Osteoblast (primary cell): Measurements from ENCODE around the gene TM6SF1. TPM values are rescaled to one million over a fixed set of nuclear protein-coding genes. Genes with fewer than 3 reads are reported as not detected.
"Not testable (repeated sequence)": the region's sequence is repeated elsewhere in the genome, so short reads cannot be mapped to it uniquely, and the experiment has no call there.

Source experiments
- DNase-seq: peaks from one replicate; pipeline ENCODE4 v3.0.0; 2011; ENCODE audit warnings: low spot score, mixed read lengths; ENCODE audit not compliant: insufficient read length; ENCODE audit errors: missing footprints
- H2AFZ ChIP-seq: 2 replicates; pipeline ENCODE4 v1.6.0; 2011; ENCODE audit warnings: mild to moderate bottlenecking, low read length
- H3K27ac ChIP-seq: 2 replicates; pipeline ENCODE4 v1.5.1; 2011; ENCODE audit warnings: mild to moderate bottlenecking, low read depth, low read length, moderate library complexity
- H3K27me3 ChIP-seq: 2 replicates; pipeline ENCODE4 v1.6.0; 2012; ENCODE audit warnings: mild to moderate bottlenecking, control low read depth, inconsistent platforms, low read length, moderate library complexity; ENCODE audit not compliant: insufficient read depth
- H3K36me3 ChIP-seq: 2 replicates; pipeline ENCODE4 v1.5.1; 2011; ENCODE audit warnings: mild to moderate bottlenecking, low read length, control low read depth, moderate library complexity; ENCODE audit not compliant: insufficient read depth
- H3K4me1 ChIP-seq: 2 replicates; pipeline ENCODE4 v1.5.1; 2011; ENCODE audit warnings: mild to moderate bottlenecking, low read length, control low read depth, moderate library complexity; ENCODE audit not compliant: insufficient read depth
- H3K4me2 ChIP-seq: 2 replicates; pipeline ENCODE4 v1.6.0; 2011; ENCODE audit warnings: mild to moderate bottlenecking, low read length; ENCODE audit not compliant: insufficient read depth
- H3K4me3 ChIP-seq: fragments of 200-600 bp; sonication (generic); 3 replicates; pipeline ENCODE4 v1.5.1; 2012; ENCODE audit warnings: mild to moderate bottlenecking, low read length, inconsistent platforms; ENCODE audit not compliant: insufficient read depth
- H3K79me2 ChIP-seq: 2 replicates; pipeline ENCODE4 v1.6.0; 2012; ENCODE audit warnings: mild to moderate bottlenecking, low read length, control low read depth, inconsistent platforms; ENCODE audit not compliant: insufficient read depth
- H3K9me3 ChIP-seq: 2 replicates; pipeline ENCODE4 v1.5.1; 2011; ENCODE audit warnings: low read depth, low read length, control low read depth
- H4K20me1 ChIP-seq: 2 replicates; pipeline ENCODE4 v1.6.0; 2012; ENCODE audit warnings: mild to moderate bottlenecking, low read length, control low read depth; ENCODE audit not compliant: insufficient read depth
- CTCF ChIP-seq: IDR thresholded peaks from 2 replicates; pipeline ENCODE4 v1.5.1; 2011; ENCODE audit warnings: mild to moderate bottlenecking, low read depth, low read length, moderate library complexity; ENCODE audit errors: extremely low read depth
- total RNA-seq: library from RNA; depleted of rRNA; stranded (reverse); fragments of >200 nt; gene quantifications from 2 replicates; pipeline ENCODE4 v1.2.3, GENCODE V29; 2012

The TM6SF1 gene
- total RNA-seq, 1 donor, result 0.36 TPM

GRCh38 chr15:83066734-83067637, 40.5 kb upstream of the TM6SF1 start, which contains the start of gene BTBD1:
Gene BTBD1 (minus strand): TSS chr15:83067252. CDS start chr15:83067151, 101 bp downstream.
- peaks cover 34% of the 10 kb centered on the region for H4K20me1 ChIP-seq
- peak within 1 kb of the TSS; percentile 91 for H2AFZ ChIP-seq
- H3K9me3 ChIP-seq, result no peaks in the 10 kb centered on the region
- no peak for TF ChIP-seq CTCF
- peak within 1 kb of the TSS; percentile 86 for H3K27ac ChIP-seq
- H3K79me2 ChIP-seq, result peaks cover 49% of the 10 kb centered on the region
- H3K36me3 ChIP-seq, result no peaks in the 10 kb centered on the region
- peaks cover 29% of the 10 kb centered on the region for H3K4me1 ChIP-seq
- peak within 1 kb of the TSS; percentile 96 for H3K4me2 ChIP-seq
- peak within 1 kb of the TSS; percentile 94 for H3K4me3 ChIP-seq
- H3K27me3 ChIP-seq, result no peaks in the 10 kb centered on the region
- DNase-seq, result peak; percentile 100

GRCh38 chr15:83067638-83067962, 39.8 kb upstream of the TM6SF1 start:
- Histone ChIP-seq H3K27ac (peak overlapping the region; percentile 67), H3K4me1 (peaks cover 25% of the 10 kb centered on the region), H2AFZ (peak overlapping the region; percentile 91), H3K79me2 (peaks cover 43% of the 10 kb centered on the region), H4K20me1 (peaks cover 29% of the 10 kb centered on the region), H3K36me3 (no peaks in the 10 kb centered on the region), H3K9me3 (no peaks in the 10 kb centered on the region), H3K27me3 (no peaks in the 10 kb centered on the region), H3K4me2 (peak overlapping the region; percentile 96), H3K4me3 (peak overlapping the region; percentile 94)
- TF ChIP-seq CTCF, result no peak
- DNase-seq, result no peak

- DNase-seq, result peak; percentile 76
- Histone ChIP-seq H3K4me2 (no peak overlapping the region), H3K27me3 (no peaks in the 10 kb centered on the region), H3K27ac (peak overlapping the region; percentile 67), H2AFZ (peak overlapping the region; percentile 91), H4K20me1 (peaks cover 25% of the 10 kb centered on the region), H3K4me1 (peaks cover 25% of the 10 kb centered on the region), H3K79me2 (peaks cover 38% of the 10 kb centered on the region), H3K4me3 (no peak overlapping the region), H3K9me3 (no peaks in the 10 kb centered on the region), H3K36me3 (no peaks in the 10 kb centered on the region)
- TF ChIP-seq CTCF, result no peak
Measured at GRCh38 chr15:83068054-83068453, 39.4 kb upstream of the TM6SF1 start.

GRCh38 chr15:83069211-83069642, 38.2 kb upstream of the TM6SF1 start:
- peaks cover 19% of the 10 kb centered on the region for H3K4me1 ChIP-seq
- H3K36me3 ChIP-seq, H3K4me2 ChIP-seq, DNase-seq, H2AFZ ChIP-seq, H3K27me3 ChIP-seq, H3K9me3 ChIP-seq, H3K4me3 ChIP-seq, H3K27ac ChIP-seq: not testable (repeated sequence)
- H4K20me1 ChIP-seq, result peaks cover 14% of the 10 kb centered on the region
- H3K79me2 ChIP-seq, result peaks cover 27% of the 10 kb centered on the region
